ENCODE data around the gene CPA1. TPM values are rescaled to one million over a fixed set of nuclear protein-coding genes. Genes with fewer than 3 reads are reported as not detected.

CPA1 gene
- total and polyA plus RNA-seq, 2 of the 13 experiments (the other 11 are each of a cell fraction or from before 2014, with no cell fraction given): 0.20 to 0.58 TPM

- TF ChIP-seq U2AF2 (IDR thresholded peaks at IDR 0.05; ENCODE audit: low read depth, low read length) (no peak), PREB (CRISPR knock-in tag; IDR thresholded peaks at IDR 0.05) (no peak), NFYB (CRISPR knock-in tag; IDR thresholded peaks at IDR 0.05) (no peak), ZBTB33 (CRISPR knock-in tag; IDR thresholded peaks at IDR 0.05) (peak; percentile 79), SRSF4 (IDR thresholded peaks at IDR 0.05; ENCODE audit: low read depth, low read length, poor library complexity, severe bottlenecking) (no peak), IRF2 (CRISPR knock-in tag; IDR thresholded peaks at IDR 0.05) (no peak), ZZZ3 (CRISPR knock-in tag; IDR thresholded peaks at IDR 0.05; ENCODE audit: borderline replicate concordance) (no peak), HOXA9 (CRISPR knock-in tag; IDR thresholded peaks at IDR 0.05; ENCODE audit: borderline replicate concordance) (no peak), BHLHE40 (IDR thresholded peaks at IDR 0.05; ENCODE audit: low read length) (no peak), ZNF597 (CRISPR knock-in tag; IDR thresholded peaks at IDR 0.05) (no peak), ZNF160 (CRISPR knock-in tag; IDR thresholded peaks at IDR 0.05) (no peak), CEBPB (IDR thresholded peaks at IDR 0.05; ENCODE audit: borderline replicate concordance, low read depth, low read length) (no peak), ZUFSP (CRISPR knock-in tag; IDR thresholded peaks at IDR 0.05; ENCODE audit: borderline replicate concordance) (no peak), ZBTB38 (CRISPR knock-in tag; IDR thresholded peaks at IDR 0.05) (peak; percentile 94), ATF1 (CRISPR knock-in tag; IDR thresholded peaks at IDR 0.05) (no peak), SP5 (CRISPR knock-in tag; IDR thresholded peaks at IDR 0.05; ENCODE audit: borderline replicate concordance, low read depth) (no peak), USF2 (IDR thresholded peaks at IDR 0.05; ENCODE audit: low read depth, low read length) (no peak), USF2 (CRISPR knock-in tag; IDR thresholded peaks at IDR 0.05; ENCODE audit: borderline replicate concordance) (no peak), ZNF292 (CRISPR knock-in tag; IDR thresholded peaks at IDR 0.05; ENCODE audit: borderline replicate concordance, low read depth) (no peak)
These were observed 7.7 kb upstream of the CPA1 start (continued) for GRCh38 chr7:130372402-130373165.
